Measurements from ENCODE around the gene MEF2C.

DNA sequence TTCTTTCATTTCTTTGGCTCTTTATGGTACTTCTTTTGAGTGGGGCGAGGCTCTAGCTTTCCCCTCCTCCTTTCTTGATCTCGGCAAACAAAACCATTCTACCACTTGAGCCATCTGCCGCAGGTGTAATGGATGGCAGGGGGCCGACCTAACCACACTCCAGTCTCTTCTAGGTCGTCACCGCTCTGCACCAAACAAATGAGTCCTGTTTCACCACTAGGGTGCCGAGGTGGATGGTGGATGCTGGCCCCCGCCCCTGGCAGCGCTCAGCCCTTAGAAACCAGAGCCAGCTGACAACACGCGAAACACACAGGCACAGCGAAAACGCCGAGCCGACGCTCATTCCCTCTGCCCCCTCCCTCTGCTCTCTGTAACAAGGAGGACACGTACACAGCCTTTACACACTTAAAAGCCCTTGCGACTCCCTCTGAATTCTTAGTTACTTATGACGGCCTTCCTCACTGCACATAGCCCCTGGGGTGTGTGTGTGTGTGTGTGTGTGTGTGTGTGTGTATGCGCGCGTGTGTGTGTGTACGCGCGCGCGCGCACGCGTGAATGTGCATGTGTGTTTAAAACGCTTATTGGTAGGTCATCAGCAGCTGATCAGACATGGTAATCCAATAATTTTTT, 199.4 kb downstream of the MEF2C start:
- TF ChIP-seq, protein P1, sequence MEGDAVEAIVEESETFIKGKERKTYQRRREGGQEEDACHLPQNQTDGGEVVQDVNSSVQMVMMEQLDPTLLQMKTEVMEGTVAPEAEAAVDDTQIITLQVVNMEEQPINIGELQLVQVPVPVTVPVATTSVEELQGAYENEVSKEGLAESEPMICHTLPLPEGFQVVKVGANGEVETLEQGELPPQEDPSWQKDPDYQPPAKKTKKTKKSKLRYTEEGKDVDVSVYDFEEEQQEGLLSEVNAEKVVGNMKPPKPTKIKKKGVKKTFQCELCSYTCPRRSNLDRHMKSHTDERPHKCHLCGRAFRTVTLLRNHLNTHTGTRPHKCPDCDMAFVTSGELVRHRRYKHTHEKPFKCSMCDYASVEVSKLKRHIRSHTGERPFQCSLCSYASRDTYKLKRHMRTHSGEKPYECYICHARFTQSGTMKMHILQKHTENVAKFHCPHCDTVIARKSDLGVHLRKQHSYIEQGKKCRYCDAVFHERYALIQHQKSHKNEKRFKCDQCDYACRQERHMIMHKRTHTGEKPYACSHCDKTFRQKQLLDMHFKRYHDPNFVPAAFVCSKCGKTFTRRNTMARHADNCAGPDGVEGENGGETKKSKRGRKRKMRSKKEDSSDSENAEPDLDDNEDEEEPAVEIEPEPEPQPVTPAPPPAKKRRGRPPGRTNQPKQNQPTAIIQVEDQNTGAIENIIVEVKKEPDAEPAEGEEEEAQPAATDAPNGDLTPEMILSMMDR (conservative IDR thresholded peaks at IDR 0.05 in 1 of 2, IDR thresholded peaks at IDR 0.05 in 1 of 2; ENCODE audit: low read depth in 1 of 2, low read length in 2 of 2), result no peak
- TF ChIP-seq EZH2 (IDR thresholded peaks at IDR 0.05; ENCODE audit: low read length, missing control alignments), result peak; percentile 80
